GM18526 (cell line): Measurements from ENCODE around the gene PHOSPHO2.

Experiments
- POLR2A ChIP-seq: IDR thresholded peaks from 3 replicates; pipeline ENCODE4 v1.6.1; 2011; ENCODE audit not compliant: insufficient read length; ENCODE audit errors: extremely low read depth

PHOSPHO2 gene

GRCh38 chr2:169694113-169694893 is at the start of gene PHOSPHO2, which contains the start of gene CFAP210:
PHOSPHO2 (plus strand) TSS chr2:169694469; CDS start chr2:169700972, 6,503 bp downstream.
CFAP210 (minus strand) TSS chr2:169694405; CDS start chr2:169694327, 78 bp downstream.
- TF ChIP-seq POLR2A = peak; percentile 88

- no peak for TF ChIP-seq POLR2A
Measured at GRCh38 chr2:169647496-169647895, 46.8 kb upstream of the PHOSPHO2 start.

GRCh38 chr2:169649278-169649677 is 45.0 kb upstream of the PHOSPHO2 start:
- TF ChIP-seq POLR2A = no peak

GRCh38 chr2:169653636-169654035 is 40.6 kb upstream of the PHOSPHO2 start:
- no peak for TF ChIP-seq POLR2A

- no peak for TF ChIP-seq POLR2A
Measured at GRCh38 chr2:169656164-169656563, 38.1 kb upstream of the PHOSPHO2 start.

- no peak for TF ChIP-seq POLR2A
Measured at GRCh38 chr2:169658877-169659276, 35.4 kb upstream of the PHOSPHO2 start.

GRCh38 chr2:169659320-169659719 is 34.9 kb upstream of the PHOSPHO2 start:
- no peak for TF ChIP-seq POLR2A

- TF ChIP-seq POLR2A = no peak
Measured at GRCh38 chr2:169661265-169661664, 33.0 kb upstream of the PHOSPHO2 start.

GRCh38 chr2:169662744-169663143 is 31.5 kb upstream of the PHOSPHO2 start:
- no peak for TF ChIP-seq POLR2A

GRCh38 chr2:169663247-169663646 is 31.0 kb upstream of the PHOSPHO2 start:
- TF ChIP-seq POLR2A = no peak

GRCh38 chr2:169664600-169664977 is 29.7 kb upstream of the PHOSPHO2 start:
- no peak for TF ChIP-seq POLR2A

GRCh38 chr2:169664978-169665930 is 29.0 kb upstream of the PHOSPHO2 start:
- no peak for TF ChIP-seq POLR2A

GRCh38 chr2:169667583-169667982 is 26.7 kb upstream of the PHOSPHO2 start:
- TF ChIP-seq POLR2A = no peak

- TF ChIP-seq POLR2A = no peak
Measured at GRCh38 chr2:169670215-169670651, 24.0 kb upstream of the PHOSPHO2 start.

- no peak for TF ChIP-seq POLR2A
Measured at GRCh38 chr2:169670937-169671336, 23.3 kb upstream of the PHOSPHO2 start.

- no peak for TF ChIP-seq POLR2A
Measured at GRCh38 chr2:169672406-169672805, 21.9 kb upstream of the PHOSPHO2 start.
